HG03558 (cell line): ENCODE measurements around the gene CNOT11.

ENCODE experiments used
- ATAC-seq: cut with Tn5 transposase; IDR thresholded peaks from one replicate; pipeline ENCODE4 v1.9.1; 2021; ENCODE audit warnings: moderate number of reproducible peaks; ENCODE audit not compliant: unreplicated experiment; ENCODE audit errors: extremely low read depth

CNOT11 gene

DNA sequence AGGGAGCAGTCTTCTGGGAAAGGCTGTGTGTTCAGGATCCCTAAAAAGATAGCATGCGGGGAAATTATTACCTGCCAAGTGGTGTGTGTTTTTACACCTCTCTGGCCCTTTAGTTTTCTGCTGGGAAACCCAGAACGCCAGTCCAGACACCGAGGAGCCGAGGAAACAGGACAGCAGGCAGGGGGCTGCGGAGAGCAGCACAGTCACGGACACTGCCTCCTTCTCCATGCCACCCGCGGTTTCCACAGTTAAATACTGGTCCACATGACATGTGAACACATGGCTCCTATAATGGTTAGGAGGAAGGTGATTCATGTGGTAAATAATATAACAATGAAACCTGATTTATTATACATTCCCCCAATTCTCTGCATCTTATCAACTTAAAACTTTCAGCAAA is 20.4 kb downstream of the CNOT11 start:
- ATAC-seq = no peak

DNA sequence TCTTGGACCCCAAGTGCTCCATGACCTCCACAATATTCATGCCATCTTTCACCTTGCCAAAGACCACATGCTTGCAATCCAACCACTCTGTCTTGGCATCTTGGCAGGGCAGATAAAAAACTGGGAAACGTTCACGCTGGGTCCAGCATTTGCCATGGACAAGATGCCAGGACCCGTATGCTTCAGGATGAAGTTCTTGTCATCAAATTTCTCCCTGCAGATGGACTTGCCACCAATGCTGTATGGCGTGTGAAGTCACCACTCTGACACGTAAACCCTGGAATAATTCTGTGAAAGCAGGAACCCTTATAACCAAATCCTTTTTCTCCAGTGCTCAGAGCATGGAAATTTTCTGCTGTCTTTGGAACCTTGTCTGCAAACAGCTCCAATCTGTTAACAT is 21.5 kb downstream of the CNOT11 start:
- no peak for ATAC-seq

DNA sequence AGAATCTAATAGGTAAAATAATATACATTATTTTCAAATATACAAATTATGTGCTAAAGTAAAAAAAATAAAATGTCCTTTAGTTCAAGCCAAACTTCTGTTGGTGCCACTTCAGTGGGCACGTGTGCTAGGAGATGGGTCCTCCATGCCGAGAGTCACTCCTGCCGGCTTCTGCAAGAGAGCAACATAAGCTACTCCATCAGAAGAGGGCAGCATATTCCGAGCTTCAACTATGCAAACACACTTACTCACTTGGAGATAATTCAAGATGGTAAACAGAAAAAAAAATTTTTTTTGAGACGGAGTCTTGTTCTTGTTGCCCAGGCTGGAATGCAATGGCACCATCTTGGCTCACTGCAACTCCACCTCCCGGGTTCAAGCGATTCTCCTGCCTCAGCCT is 24.4 kb downstream of the CNOT11 start:
- ATAC-seq = no peak

DNA sequence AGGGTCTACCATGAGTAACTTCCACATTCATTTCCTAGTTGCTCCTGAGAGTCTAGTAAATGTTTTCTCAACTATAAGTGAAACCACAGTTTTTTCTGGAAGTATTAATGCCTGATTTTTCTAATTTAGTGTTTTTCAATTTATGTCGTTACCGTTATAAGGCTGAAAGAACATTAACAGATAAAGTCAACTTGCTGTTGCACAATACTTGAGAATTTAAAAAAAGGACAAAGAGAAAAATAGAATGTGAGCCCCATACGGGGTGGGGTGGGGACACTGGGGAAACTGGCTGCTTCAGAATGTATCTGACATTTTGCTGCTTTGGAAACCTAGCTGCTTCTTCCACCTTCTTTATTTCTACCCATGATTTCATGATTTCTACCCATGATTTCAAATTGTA is 26.2 kb downstream of the CNOT11 start:
- no peak for ATAC-seq

DNA sequence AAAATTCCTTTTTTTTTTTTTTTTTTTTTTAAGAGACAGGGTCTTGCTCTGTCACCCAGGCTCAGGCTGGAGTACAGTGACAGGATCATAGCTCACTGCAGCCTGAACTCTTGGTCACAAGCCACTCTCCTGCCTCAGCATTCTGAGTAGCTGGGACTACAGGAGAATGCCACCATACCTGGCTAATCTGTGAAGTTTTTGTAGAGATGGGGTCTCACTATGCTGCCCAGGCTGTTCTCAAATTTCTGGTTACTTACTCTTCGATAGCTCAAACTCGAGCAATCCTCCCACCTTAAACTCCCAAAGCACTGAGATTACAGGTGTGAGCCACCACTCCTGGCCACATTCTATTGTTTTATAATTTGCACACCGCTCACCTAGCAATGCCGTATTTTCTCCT is 28.8 kb downstream of the CNOT11 start:
- no peak for ATAC-seq

GRCh38 chr2:101282980-101283379 is 30.3 kb downstream of the CNOT11 start:
- ATAC-seq = no peak

GRCh38 chr2:101286684-101287083 is 34.0 kb downstream of the CNOT11 start:
- no peak for ATAC-seq

DNA sequence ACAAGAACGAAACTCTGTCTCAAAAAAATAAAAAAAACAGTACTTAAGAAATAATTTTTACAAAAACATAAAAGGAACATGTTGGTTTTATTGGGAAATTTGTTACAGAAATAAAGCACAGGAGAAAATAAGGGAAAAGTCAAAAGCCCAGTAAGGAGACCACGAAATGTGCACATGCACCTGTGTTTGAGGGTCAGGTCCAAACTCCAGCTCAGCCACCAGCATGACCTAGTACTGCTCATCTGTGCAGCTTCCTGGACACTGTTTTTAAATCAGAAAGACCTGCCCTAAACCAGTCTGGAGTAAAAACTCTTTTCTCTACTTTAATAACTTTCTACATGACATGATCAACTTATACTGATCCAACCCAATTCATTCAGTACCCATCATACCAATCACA is 34.6 kb downstream of the CNOT11 start:
- ATAC-seq = no peak

GRCh38 chr2:101290711-101291110 is 38.0 kb downstream of the CNOT11 start:
- ATAC-seq = no peak

GRCh38 chr2:101291973-101292372 is 39.3 kb downstream of the CNOT11 start:
- ATAC-seq = no peak

DNA sequence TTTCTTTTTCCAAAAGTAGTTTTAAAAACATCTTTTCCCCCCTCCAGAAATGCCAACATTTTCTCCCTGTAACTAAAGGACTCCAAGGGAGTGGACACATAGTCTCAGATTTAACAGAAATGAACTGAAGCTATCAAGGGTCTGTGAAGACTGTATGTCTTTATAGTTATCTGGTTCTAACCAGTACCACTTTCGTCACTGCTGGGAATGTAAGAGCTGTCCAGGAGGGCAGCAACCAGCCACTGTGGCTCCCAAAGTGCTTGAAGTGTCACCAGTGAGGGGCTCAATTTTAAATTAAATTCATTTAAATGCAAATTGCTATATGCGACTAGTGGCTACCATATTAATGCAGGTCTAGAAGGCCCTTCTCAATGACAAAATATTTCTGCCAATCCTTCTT is 40.9 kb downstream of the CNOT11 start:
- no peak for ATAC-seq

DNA sequence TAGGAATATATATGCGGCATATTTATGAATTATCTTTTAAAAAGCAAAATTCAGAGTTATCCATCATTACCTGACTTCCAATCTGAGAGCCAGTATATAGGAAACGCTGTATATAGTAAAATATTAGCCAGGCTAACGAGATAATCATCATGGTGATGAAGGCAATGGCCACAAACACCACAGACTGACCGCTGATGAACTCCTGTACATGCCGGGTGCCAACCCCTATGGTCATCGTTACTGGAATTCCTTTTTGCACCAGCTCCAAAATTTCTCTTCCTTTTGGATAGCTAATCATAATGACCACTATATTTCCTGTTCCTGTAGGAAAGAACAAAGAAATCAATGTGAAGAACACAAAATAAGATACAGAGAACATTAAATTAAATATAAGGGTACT is 42.2 kb downstream of the CNOT11 start:
- ATAC-seq = no peak

GRCh38 chr2:101295895-101296294 is 43.2 kb downstream of the CNOT11 start:
- ATAC-seq = no peak

DNA sequence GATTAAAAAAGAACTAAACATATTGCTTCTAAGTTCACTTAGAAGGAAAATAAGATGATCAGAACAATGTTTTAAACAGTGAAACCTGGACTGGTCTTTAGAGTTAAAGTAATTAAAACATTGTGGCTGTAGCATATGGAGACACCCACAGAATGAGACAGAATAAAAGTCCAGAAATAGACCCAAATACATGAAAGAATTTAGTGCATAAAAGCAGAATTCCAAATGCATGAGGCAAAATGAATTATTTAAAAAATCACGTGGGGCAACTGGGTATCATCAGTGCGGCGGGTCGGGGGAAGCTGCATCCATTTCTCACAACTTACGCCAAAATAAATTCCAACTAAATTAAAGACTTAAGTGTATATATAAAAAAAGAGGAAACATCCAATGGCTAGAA is 43.7 kb downstream of the CNOT11 start:
- no peak for ATAC-seq

GRCh38 chr2:101297383-101297782 is 44.7 kb downstream of the CNOT11 start:
- no peak for ATAC-seq

DNA sequence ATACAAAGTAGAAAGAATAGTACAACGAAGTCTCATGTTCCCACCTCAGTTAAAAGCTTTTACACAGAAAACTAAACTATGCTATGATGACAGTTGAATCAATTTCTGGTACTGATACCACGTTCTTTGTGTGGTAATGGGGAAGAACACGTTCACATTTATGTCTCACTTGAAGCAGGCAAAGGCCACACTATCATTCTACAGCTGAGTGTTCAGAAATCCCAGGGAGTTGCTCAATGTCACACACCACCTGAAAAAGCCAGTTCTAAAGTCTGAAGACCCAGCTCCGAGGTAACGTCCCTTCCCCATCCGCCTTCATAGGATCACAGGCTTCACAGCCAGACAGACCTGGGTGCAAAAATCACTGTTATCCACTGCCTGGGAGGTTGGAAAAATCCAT is 46.9 kb downstream of the CNOT11 start:
- no peak for ATAC-seq

DNA sequence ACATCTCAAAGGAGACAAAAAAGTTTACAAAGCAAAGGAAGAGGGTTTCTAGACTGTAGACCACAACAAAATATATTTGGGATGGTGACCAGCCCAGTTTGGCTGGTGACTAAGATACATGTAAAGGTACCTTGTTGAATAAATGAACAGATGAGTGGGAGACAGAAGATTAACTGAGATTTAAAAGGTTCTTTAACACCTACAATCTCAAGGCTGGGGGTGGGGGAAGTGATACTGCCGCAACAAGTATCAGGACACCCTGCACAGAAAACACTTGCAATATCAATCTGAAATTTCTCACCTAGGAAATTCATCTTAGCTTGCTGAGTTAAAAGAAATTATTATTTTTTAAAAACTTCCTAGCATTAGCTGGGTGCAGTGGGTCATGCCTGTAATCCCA is 47.5 kb downstream of the CNOT11 start:
- ATAC-seq = no peak

DNA sequence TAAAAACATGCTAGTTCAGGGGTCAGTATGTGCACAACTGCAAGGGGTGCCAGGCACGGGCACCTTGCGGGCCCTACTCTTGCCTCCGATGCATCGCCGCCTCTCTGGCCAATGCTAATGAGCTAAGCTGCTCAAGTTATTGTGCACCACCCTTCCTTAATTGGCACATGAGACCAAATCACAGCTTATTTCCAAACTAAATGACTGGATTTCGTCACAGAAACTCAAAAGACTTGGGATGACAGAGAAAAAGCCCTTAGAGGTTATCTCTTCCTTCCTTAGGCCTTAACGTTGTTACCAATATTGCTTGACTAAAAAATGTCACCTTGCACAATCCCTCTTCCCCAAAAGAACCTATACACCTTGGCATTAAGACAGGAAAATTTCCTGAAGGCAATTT is 48.1 kb downstream of the CNOT11 start:
- ATAC-seq = no peak

DNA sequence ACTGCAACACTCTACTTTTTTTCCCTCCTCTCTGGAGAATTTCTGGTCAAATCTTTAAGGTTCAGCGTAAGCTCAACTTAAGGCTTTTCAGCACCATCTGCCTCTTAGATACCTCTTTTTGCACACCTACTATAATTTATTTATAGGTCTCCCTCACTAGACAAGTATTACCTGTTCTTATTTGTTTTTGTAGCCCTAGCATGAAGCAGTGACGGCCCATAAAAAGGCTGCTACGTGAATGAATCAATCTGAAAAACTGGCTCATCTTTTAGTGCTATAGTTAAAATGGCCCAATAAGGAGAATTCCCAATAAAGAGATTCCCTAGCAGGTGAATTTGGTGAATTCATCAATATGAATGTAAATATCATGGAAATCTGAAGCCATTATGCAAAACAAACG is 49.3 kb downstream of the CNOT11 start:
- no peak for ATAC-seq

DNA sequence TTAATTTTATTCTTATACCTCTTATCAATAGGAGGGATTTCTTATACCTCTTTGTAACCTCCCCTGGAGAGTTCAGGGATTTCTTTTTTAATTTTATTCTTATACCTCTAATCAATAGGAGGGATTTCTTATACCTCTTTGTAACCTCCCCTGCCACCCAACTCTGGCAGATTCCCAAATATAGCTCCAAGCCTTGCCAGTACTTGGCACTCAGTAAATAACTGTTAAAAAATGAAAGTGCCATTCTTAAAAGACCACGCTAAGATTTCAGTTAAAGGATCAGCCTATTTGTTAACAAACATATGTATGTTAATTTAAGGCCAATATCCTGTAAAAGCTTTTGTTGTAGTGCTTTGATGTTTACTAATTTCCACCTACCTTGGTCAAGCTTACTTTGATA is 51.0 kb downstream of the CNOT11 start:
- ATAC-seq = no peak

GRCh38 chr2:101305035-101305434 is 52.3 kb downstream of the CNOT11 start:
- no peak for ATAC-seq

DNA sequence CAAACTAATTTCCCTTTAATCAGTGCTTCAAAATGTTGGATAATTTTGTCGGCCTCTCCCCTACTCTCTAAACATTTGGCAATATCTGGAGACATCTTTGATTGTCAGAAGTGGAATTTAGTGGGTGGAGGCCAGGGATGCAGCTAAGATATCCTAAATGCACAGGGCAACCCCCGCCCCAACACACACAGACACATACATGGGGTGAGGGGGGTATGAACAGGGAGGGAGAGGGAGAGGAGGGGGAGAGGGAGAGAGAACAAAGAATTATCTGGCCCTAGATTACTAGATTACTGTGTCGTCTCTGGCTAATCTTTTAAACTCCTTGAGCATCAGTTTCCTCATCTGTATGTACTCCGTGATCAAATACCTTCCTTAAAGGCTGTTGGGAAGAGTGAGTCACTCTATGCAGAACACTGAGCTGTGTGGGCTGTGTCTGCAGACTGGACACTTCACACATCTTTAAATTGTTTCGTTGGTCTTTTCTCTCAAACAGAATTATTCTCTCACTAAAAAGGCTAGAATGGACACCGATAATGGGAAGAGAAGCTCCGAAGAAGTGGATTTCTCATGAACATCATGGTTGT is 52.9 kb downstream of the CNOT11 start:
- no peak for ATAC-seq

- no peak for ATAC-seq
Measured at GRCh38 chr2:101306410-101306809, 53.7 kb downstream of the CNOT11 start.
